HCT116 (cell line): ENCODE results near the gene POU6F1. TPM values are rescaled to one million over a fixed set of nuclear protein-coding genes. Genes with fewer than 3 reads are reported as not detected.
A peak's percentile ranks its signal among the peaks of the same experiment; 100 is the strongest.

Experiments
- ATAC-seq: fragments of 200-7000 bp; cut with Tn5 transposase; 2 replicates; pipeline ENCODE4 v1.9.1; 2020; ENCODE audit warnings: mild to moderate bottlenecking, moderate library complexity
- BruUV-seq: library from RNA; stranded (reverse); fragments of 400-500 nt; replicated peaks from 2 replicates; lab custom pipeline; 2021; lab: Mats Ljungman, UMichigan
- CTCF ChIA-PET: fragments of 300-600 bp; sonication (Branson Sonifier 250); formaldehyde crosslinking; loops from one replicate; lab custom pipeline; 2021; ENCODE audit warnings: antibody characterized with exemption; lab: Charles Lee
- POLR2A ChIA-PET: fragments of 300-600, 350-600 bp; sonication (Branson Sonifier 250); formaldehyde crosslinking; loops from one replicate; lab custom pipeline; 2021; ENCODE audit warnings: antibody characterized with exemption; lab: Charles Lee
- RAD21 ChIA-PET, 2 experiments: fragments of 300-600 bp; sonication (Branson Sonifier 250); formaldehyde crosslinking; loops; one replicate each; lab custom pipeline; 2023; ENCODE audit warnings: low total read pairs in 2 of 2; ENCODE audit not compliant: uncharacterized antibody in 2 of 2, unreplicated experiment in 2 of 2, low non-redundant PET in 1 of 2; lab: Charles Lee
- DNase-seq: peaks from one replicate; pipeline ENCODE4 v3.0.0-alpha.2; 2010; ENCODE audit warnings: low read depth, low spot score
- H2AFZ ChIP-seq: fragments of 200-600 bp; shearing (Covaris generic), sonication (generic); 2 replicates; pipeline ENCODE4 v1.6.1; 2017; ENCODE audit warnings: low read depth, mixed run types, mixed read lengths, antibody characterized with exemption, low read length; ENCODE audit not compliant: poor library complexity, severe bottlenecking
- H3K27ac ChIP-seq: 2 replicates; pipeline ENCODE4 v1.5.1; 2012; ENCODE audit warnings: low read depth, low read length
- H3K27me3 ChIP-seq: fragments of 200-600 bp; sonication (generic); 2 replicates; pipeline ENCODE4 v1.6.1; 2016; ENCODE audit warnings: mixed run types, low read length, mixed read lengths; ENCODE audit not compliant: insufficient read depth
- H3K36me3 ChIP-seq, 2 experiments: fragments of 200-500 bp in 1 of 2; fragments of 200-600 bp in 1 of 2; sonication (Bioruptor generic) in 1 of 2; sonication (generic) in 1 of 2; 2 replicates each; pipeline versions ENCODE4 v1.5.1 to v1.6.1; 2014 to 2016; ENCODE audit warnings: low read length in 2 of 2, inconsistent platforms in 1 of 2, mixed read lengths in 1 of 2, mixed run types in 1 of 2; ENCODE audit not compliant: insufficient read depth in 2 of 2, control insufficient read depth in 1 of 2
- H3K4me1 ChIP-seq, 2 experiments: fragments of 200-600 bp in 1 of 2; sonication (generic) in 1 of 2; 2 replicates each; pipeline versions ENCODE4 v1.5.1 to v1.6.1; 2012 to 2017; ENCODE audit warnings: low read length in 2 of 2, inconsistent platforms in 1 of 2, mild to moderate bottlenecking in 1 of 2, mixed read lengths in 1 of 2, mixed run types in 1 of 2, moderate library complexity in 1 of 2; ENCODE audit not compliant: insufficient read depth in 2 of 2, control insufficient read depth in 1 of 2
- H3K4me2 ChIP-seq: fragments of 200-600 bp; sonication (generic); 2 replicates; pipeline ENCODE4 v1.6.1; 2017; ENCODE audit warnings: mixed run types, low read length, mixed read lengths
- H3K4me3 ChIP-seq, 2 experiments: fragments of 200-600 bp in 1 of 2; sonication (generic) in 1 of 2; replicated peaks in 1 of 2; 2 replicates each; pipeline ENCODE4 v1.5.1; 2011 to 2016; ENCODE audit warnings: low read length in 2 of 2, control low read depth in 1 of 2, low read depth in 1 of 2, mild to moderate bottlenecking in 1 of 2, mixed read lengths in 1 of 2, mixed run types in 1 of 2
- H3K79me2 ChIP-seq: fragments of 200-600 bp; sonication (generic); 2 replicates; pipeline ENCODE4 v1.6.1; 2017; ENCODE audit warnings: mild to moderate bottlenecking, mixed run types, low read length, moderate library complexity, mixed read lengths; ENCODE audit not compliant: insufficient read depth
- H3K9ac ChIP-seq: fragments of 200-600 bp; sonication (generic); 2 replicates; pipeline ENCODE4 v1.6.1; 2016; ENCODE audit warnings: low read length, mixed read lengths
- H3K9me2 ChIP-seq: fragments of 200-600 bp; sonication (generic), shearing (Covaris generic); 2 replicates; pipeline ENCODE4 v1.6.1; 2017; ENCODE audit warnings: mixed run types, mild to moderate bottlenecking, moderate library complexity; ENCODE audit not compliant: insufficient read depth
- H3K9me3 ChIP-seq, 2 experiments: fragments of 200-500 bp in 1 of 2; fragments of 200-600 bp in 1 of 2; sonication (Bioruptor generic) in 1 of 2; sonication (generic) in 1 of 2; 2 replicates each; pipeline ENCODE4 v1.6.1; 2014 to 2017; ENCODE audit warnings: low read length in 2 of 2, mixed read lengths in 2 of 2, inconsistent platforms in 1 of 2, low read depth in 1 of 2, mild to moderate bottlenecking in 1 of 2, mixed run types in 1 of 2, moderate library complexity in 1 of 2; ENCODE audit not compliant: control insufficient read depth in 1 of 2, insufficient read depth in 1 of 2
- H4K20me1 ChIP-seq: fragments of 200-600 bp; sonication (generic), shearing (Covaris generic); 2 replicates; pipeline ENCODE4 v1.6.1; 2017; ENCODE audit warnings: mixed run types, mild to moderate bottlenecking, moderate library complexity; ENCODE audit not compliant: insufficient read depth
- CEBPB ChIP-seq: IDR thresholded peaks from 2 replicates; pipeline ENCODE4 v1.6.1; 2012; ENCODE audit warnings: low read depth
- EGR1 ChIP-seq: IDR thresholded peaks from 2 replicates; pipeline ENCODE4 v1.6.1; 2012; ENCODE audit warnings: low read depth
- ELF1 ChIP-seq: IDR thresholded peaks from 2 replicates; pipeline ENCODE4 v1.6.1; 2012; ENCODE audit warnings: low read depth, borderline replicate concordance
- EZH2 ChIP-seq: fragments of 200-600 bp; sonication (generic); IDR thresholded peaks from 2 replicates; pipeline ENCODE4 v1.6.1; 2017; ENCODE audit warnings: antibody characterized with exemption, mixed run types
- POLR2A ChIP-seq: IDR thresholded peaks from 2 replicates; pipeline ENCODE4 v1.7.0; 2011; ENCODE audit warnings: borderline replicate concordance; ENCODE audit not compliant: insufficient read depth, insufficient read length; ENCODE audit errors: extremely low read depth
- RAD21 ChIP-seq: IDR thresholded peaks from 2 replicates; pipeline ENCODE4 v1.6.1; 2012; ENCODE audit warnings: low read depth, mild to moderate bottlenecking
- SIN3A ChIP-seq: IDR thresholded peaks from 2 replicates; pipeline ENCODE4 v1.6.1; 2012; ENCODE audit warnings: low read depth
- SP1 ChIP-seq: IDR thresholded peaks from 2 replicates; pipeline ENCODE4 v1.6.1; 2012; ENCODE audit warnings: low read depth
- SRF ChIP-seq: IDR thresholded peaks from 2 replicates; pipeline ENCODE4 v1.6.1; 2012; ENCODE audit warnings: low read depth
- TCF7L2 ChIP-seq: IDR thresholded peaks from 2 replicates; pipeline ENCODE4 v1.7.0; 2011; ENCODE audit warnings: borderline replicate concordance, inconsistent platforms; ENCODE audit not compliant: insufficient read depth, insufficient read length; ENCODE audit errors: extremely low read depth
- YY1 ChIP-seq: IDR thresholded peaks from 2 replicates; pipeline ENCODE4 v1.6.1; 2011; ENCODE audit warnings: low read length, low read depth, moderate library complexity, mild to moderate bottlenecking; ENCODE audit not compliant: insufficient replicate concordance; ENCODE audit errors: extremely low read depth
- ZFX ChIP-seq: fragments of 450-650 bp; IDR thresholded peaks from 2 replicates; pipeline ENCODE4 v1.6.1; 2017
- ZNF274 ChIP-seq: fragments of 200-500 bp; sonication (Bioruptor generic); IDR thresholded peaks from 2 replicates; pipeline ENCODE4 v1.6.1; 2014; ENCODE audit warnings: mild to moderate bottlenecking, low read depth, low read length, inconsistent platforms
- intact Hi-C: fragments of 100-400 bp; cut with micrococcal nuclease; formaldehyde crosslinking; loops from 2 replicates; pipeline ENCODE4 v1.10.0; 2022
- total RNA-seq: library from RNA; stranded (reverse); gene quantifications from one replicate; pipeline ENCODE4 v1.2.1, GENCODE V29; 2021; ENCODE audit not compliant: unreplicated experiment
- TF ChIP-seq, protein P1 (sequence below): IDR thresholded peaks from 2 replicates; pipeline ENCODE4 v1.6.1; 2011; ENCODE audit warnings: mild to moderate bottlenecking, low read length, moderate library complexity; ENCODE audit not compliant: insufficient replicate concordance; ENCODE audit errors: extremely low read depth

Gene POU6F1
- total RNA-seq, 1 experiment from 2014 or later, result 6.4 TPM

DNA sequence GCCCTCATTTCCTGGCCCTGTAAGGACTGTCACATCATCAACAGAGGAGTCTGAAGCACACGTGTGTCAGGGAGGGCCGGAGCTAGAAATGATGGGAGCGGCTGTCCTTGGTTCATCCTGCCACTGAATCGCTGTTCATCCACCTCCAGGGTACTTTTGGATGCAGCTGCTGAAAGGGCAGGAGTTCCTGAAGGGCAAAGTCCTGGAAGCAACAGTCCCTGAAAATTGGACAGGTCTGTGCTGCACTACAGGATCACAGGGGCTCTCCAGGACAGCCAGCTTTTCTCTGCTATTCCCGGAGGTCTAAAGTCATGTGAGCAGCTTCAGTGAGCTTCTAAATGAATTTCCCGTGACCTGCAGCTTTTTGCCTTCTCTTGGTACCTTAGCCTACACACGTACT lies 17.7 kb downstream of the POU6F1 start:
- Histone ChIP-seq H3K4me1 (peaks cover 8 to 16% of the 10 kb centered on the region in 2 experiments), H3K9ac (no peak overlapping the region), H3K27ac (no peak overlapping the region), H2AFZ (no peak overlapping the region), H4K20me1 (no peaks in the 10 kb centered on the region), H3K79me2 (no peaks in the 10 kb centered on the region), H3K27me3 (no peaks in the 10 kb centered on the region), H3K4me3 (no peak overlapping the region), H3K9me3 (no peaks in the 10 kb centered on the region), H3K4me2 (peak overlapping the region; percentile 42; the same call in 1 of the 2 replicates), H3K36me3 (no peaks in the 10 kb centered on the region), H3K9me2 (no peaks in the 10 kb centered on the region)
- TF ChIP-seq ELF1 (no peak), ZFX (no peak), SIN3A (no peak), ZNF274 (no peak), EGR1 (no peak), POLR2A (no peak), RAD21 (no peak)
- TF ChIP-seq, protein P1, sequence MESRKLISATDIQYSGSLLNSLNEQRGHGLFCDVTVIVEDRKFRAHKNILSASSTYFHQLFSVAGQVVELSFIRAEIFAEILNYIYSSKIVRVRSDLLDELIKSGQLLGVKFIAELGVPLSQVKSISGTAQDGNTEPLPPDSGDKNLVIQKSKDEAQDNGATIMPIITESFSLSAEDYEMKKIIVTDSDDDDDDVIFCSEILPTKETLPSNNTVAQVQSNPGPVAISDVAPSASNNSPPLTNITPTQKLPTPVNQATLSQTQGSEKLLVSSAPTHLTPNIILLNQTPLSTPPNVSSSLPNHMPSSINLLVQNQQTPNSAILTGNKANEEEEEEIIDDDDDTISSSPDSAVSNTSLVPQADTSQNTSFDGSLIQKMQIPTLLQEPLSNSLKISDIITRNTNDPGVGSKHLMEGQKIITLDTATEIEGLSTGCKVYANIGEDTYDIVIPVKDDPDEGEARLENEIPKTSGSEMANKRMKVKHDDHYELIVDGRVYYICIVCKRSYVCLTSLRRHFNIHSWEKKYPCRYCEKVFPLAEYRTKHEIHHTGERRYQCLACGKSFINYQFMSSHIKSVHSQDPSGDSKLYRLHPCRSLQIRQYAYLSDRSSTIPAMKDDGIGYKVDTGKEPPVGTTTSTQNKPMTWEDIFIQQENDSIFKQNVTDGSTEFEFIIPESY, result no peak
- ChIA-PET CTCF (no interaction called here), POLR2A (no interaction called here), RAD21 (no interaction called here)
- DNase-seq, result no peak
- intact Hi-C loops, result no loop called here
- ATAC-seq, result no peak
- no TSS peak for BruUV-seq

DNA sequence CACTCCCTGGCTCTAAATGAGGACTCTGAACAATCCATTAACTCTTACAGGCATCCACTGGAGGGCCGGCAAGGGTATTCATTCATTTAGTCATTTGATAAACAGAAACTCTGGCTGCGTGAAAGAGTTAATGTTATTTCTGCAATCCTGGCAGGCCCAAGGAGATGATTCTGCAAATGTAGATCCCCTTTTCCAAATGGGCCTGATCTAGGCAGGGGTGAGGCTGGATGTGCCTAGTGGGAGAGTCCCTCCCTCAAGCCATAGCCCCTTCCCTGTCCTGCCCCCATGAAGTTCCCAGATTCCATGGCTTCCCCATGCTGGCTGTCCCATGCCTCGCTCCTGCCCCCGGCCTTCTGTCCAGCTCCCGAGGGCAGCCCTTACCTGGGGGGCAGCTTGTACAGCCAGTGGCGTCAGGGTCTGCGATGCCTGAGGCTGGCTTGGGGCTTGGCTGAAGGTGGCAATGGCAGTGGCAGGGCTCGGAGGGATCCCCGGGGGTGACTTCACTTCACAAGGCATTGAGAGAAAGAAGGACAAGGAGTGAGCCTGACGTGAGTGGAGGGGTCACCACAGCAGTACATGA lies 18.4 kb downstream of the POU6F1 start:
- Histone ChIP-seq H4K20me1 (no peaks in the 10 kb centered on the region), H3K4me3 (no peak overlapping the region), H3K36me3 (no peaks in the 10 kb centered on the region), H3K9ac (no peak overlapping the region), H3K27me3 (no peaks in the 10 kb centered on the region), H2AFZ (no peak overlapping the region), H3K27ac (no peak overlapping the region), H3K9me2 (no peaks in the 10 kb centered on the region), H3K4me2 (no peak overlapping the region), H3K4me1 (peaks cover 7 to 11% of the 10 kb centered on the region in 2 experiments), H3K79me2 (no peaks in the 10 kb centered on the region), H3K9me3 (no peaks in the 10 kb centered on the region)
- no peak for ATAC-seq
- intact Hi-C loops, result no loop called here
- BruUV-seq, result no TSS peak
- DNase-seq, result no peak
- ChIA-PET POLR2A (no interaction called here), RAD21 (no interaction called here), CTCF (no interaction called here)
- TF ChIP-seq ZNF274 (no peak), EZH2 (no peak), CEBPB (no peak), SP1 (no peak), SRF (no peak), SIN3A (no peak), YY1 (no peak), TCF7L2 (no peak), POLR2A (no peak)
